Ovary (tissue), 3 donors: Measurements from ENCODE around the gene ILKAP.

Source experiments
- POLR2A ChIP-seq: fragments of 450-650 bp; IDR thresholded peaks from one replicate; pipeline ENCODE4 v1.6.1; 2017; ENCODE audit warnings: antibody characterized with exemption, mild to moderate bottlenecking, moderate library complexity
- TF ChIP-seq, protein P1 (sequence below), 3 donors: fragments of 450-650 bp in 2 of 3; fragments of 200-600 bp in 1 of 3; IDR thresholded peaks; one replicate each; pipeline versions ENCODE4 v1.5.1 to v1.8.0; 2016 to 2022; ENCODE audit warnings: antibody characterized with exemption in 3 of 3, mild to moderate bottlenecking in 1 of 3
- donor health status: DM: no; HTN: no; CAD: no.

DNA sequence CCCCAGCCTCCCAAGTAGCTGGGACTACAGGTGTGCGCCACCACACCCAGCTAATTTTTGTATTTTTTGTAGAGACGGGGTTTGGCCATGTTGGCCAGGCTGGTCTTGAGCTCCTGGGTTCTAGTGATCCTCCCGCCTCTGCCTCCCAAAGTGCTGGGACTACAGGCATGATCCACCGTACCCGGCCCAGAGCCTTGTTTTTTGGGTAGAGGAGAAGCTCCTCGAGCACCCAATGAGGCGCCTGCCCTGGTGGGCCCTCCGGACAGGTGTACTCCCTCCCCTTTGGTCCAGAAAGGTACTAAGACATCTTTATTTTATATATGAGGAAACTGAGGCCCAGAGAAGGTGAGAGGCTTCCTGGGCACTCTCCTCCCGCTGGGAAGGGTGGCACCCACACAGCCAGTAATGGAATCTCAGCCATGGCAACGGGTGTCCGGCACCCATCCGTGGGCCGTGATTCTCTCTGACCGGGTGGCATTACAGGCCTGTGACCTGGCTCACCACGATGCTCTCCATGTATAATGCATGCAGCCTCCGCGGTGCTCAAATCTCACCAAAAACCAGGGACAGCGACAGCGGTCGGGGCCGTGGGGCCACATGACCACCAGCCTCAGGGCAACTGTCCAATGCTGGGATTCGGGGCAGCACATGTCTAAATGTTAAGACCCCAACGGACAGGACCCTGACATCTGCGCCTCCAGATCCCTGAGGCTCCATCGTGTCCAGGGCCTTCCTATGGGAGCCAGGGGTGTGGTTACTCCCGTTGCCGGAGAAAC is 81.8 kb downstream of the ILKAP start:
- TF ChIP-seq, protein P1, sequence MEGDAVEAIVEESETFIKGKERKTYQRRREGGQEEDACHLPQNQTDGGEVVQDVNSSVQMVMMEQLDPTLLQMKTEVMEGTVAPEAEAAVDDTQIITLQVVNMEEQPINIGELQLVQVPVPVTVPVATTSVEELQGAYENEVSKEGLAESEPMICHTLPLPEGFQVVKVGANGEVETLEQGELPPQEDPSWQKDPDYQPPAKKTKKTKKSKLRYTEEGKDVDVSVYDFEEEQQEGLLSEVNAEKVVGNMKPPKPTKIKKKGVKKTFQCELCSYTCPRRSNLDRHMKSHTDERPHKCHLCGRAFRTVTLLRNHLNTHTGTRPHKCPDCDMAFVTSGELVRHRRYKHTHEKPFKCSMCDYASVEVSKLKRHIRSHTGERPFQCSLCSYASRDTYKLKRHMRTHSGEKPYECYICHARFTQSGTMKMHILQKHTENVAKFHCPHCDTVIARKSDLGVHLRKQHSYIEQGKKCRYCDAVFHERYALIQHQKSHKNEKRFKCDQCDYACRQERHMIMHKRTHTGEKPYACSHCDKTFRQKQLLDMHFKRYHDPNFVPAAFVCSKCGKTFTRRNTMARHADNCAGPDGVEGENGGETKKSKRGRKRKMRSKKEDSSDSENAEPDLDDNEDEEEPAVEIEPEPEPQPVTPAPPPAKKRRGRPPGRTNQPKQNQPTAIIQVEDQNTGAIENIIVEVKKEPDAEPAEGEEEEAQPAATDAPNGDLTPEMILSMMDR (IDR thresholded peaks at IDR 0.05) = no peak
- TF ChIP-seq POLR2A = no peak
